GM15510 (cell line): ENCODE results near the gene MYRF.

Experiments used
- POLR2A ChIP-seq: IDR thresholded peaks from 3 replicates; pipeline ENCODE4 v1.6.1; 2011; ENCODE audit warnings: borderline replicate concordance; ENCODE audit not compliant: insufficient read length; ENCODE audit errors: extremely low read depth

Gene MYRF

GRCh38 chr11:61799665-61800284 is 47.3 kb downstream of the MYRF start:
- no peak for TF ChIP-seq POLR2A

GRCh38 chr11:61800331-61801281 is 48.2 kb downstream of the MYRF start:
- no peak for TF ChIP-seq POLR2A

GRCh38 chr11:61802605-61803004 is 50.2 kb downstream of the MYRF start:
- no peak for TF ChIP-seq POLR2A

- no peak for TF ChIP-seq POLR2A
Observed at GRCh38 chr11:61803889-61804647, 51.6 kb downstream of the MYRF start.

GRCh38 chr11:61805146-61805545 is 52.7 kb downstream of the MYRF start:
- TF ChIP-seq POLR2A, result no peak

- TF ChIP-seq POLR2A, result no peak
Observed at GRCh38 chr11:61806785-61807184, 54.3 kb downstream of the MYRF start.

- TF ChIP-seq POLR2A, result no peak
Observed at GRCh38 chr11:61810671-61811175, 58.3 kb downstream of the MYRF start.

GRCh38 chr11:61811831-61812230 is 59.4 kb downstream of the MYRF start:
- TF ChIP-seq POLR2A, result no peak

GRCh38 chr11:61812736-61813411 is 60.4 kb downstream of the MYRF start:
- TF ChIP-seq POLR2A, result no peak

- TF ChIP-seq POLR2A, result no peak
Observed at GRCh38 chr11:61814247-61814957, 62.0 kb downstream of the MYRF start.

GRCh38 chr11:61814958-61815789 is 62.7 kb downstream of the MYRF start:
- TF ChIP-seq POLR2A, result peak; percentile 78

- TF ChIP-seq POLR2A, result peak; percentile 10
Observed at GRCh38 chr11:61815790-61816735, 63.6 kb downstream of the MYRF start.
